ENCODE measurements around the gene PIEZO2.

Gene PIEZO2

GRCh38 chr18:11027862-11028261, 121.5 kb downstream of the PIEZO2 start:
- Mint-ChIP-seq H3K4me1 (no peaks in the 10 kb centered on the region), H3K27ac (no peak overlapping the region), H3K4me3 (no peak overlapping the region), H3K36me3 (no peaks in the 10 kb centered on the region), H3K27me3 (no peaks in the 10 kb centered on the region), H3K9me3 (peaks cover 2% of the 10 kb centered on the region)
- CTCF ChIA-PET, result no interaction called here
- DNase-seq, result no peak

- Mint-ChIP-seq H3K36me3 (no peaks in the 10 kb centered on the region), H3K27me3 (no peaks in the 10 kb centered on the region), H3K4me3 (no peak overlapping the region), H3K4me1 (no peaks in the 10 kb centered on the region), H3K9me3 (peaks cover 6% of the 10 kb centered on the region), H3K27ac (no peak overlapping the region)
- CTCF ChIA-PET, result interaction anchor here (1.0 kb wide), 1 partner anchor 16 kb away, joined by 3 read pairs; no protein-coding TSS in a partner anchor
- no peak for DNase-seq
Measured at GRCh38 chr18:11025671-11026070, 123.7 kb downstream of the PIEZO2 start.

- Mint-ChIP-seq H3K4me1 (no peaks in the 10 kb centered on the region), H3K36me3 (no peaks in the 10 kb centered on the region), H3K4me3 (no peak overlapping the region), H3K27me3 (no peaks in the 10 kb centered on the region), H3K27ac (no peak overlapping the region), H3K9me3 (peaks cover 6% of the 10 kb centered on the region)
- no peak for DNase-seq
- CTCF ChIA-PET, result no interaction called here
Measured at GRCh38 chr18:11024928-11025669, 124.3 kb downstream of the PIEZO2 start.

- Mint-ChIP-seq H3K9me3 (peaks cover 6% of the 10 kb centered on the region), H3K4me3 (no peak overlapping the region), H3K27me3 (no peaks in the 10 kb centered on the region), H3K4me1 (no peaks in the 10 kb centered on the region), H3K27ac (no peak overlapping the region), H3K36me3 (no peaks in the 10 kb centered on the region)
- no peak for DNase-seq
- CTCF ChIA-PET, result no interaction called here
Measured at GRCh38 chr18:11021477-11021876, 127.9 kb downstream of the PIEZO2 start.

DNA sequence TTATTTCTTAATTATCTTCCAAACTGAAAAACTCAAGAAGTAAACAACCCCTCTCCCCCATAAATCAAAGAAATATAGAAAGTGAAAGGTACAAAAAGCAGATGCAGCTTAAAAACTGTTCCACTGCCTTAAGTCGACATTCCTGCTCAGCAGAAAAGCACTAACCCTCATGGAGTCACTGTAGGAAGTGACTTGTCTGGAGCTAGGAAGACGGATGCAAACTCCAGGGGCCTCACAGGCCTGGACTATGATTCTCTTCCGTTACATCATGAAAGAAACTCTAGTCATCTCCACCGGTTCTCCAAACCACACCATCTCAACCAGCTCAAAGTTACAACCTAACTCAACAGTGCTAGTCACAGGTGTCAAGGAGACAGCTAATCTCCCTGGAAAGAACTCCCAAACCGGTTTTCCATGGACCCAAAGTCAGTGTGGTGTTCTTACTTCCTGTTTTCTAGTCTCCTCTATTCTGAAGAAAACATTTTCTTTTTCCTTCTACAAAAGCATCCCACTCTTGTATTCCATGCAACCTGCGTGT, 128.4 kb downstream of the PIEZO2 start:
- Mint-ChIP-seq H3K9me3 (peaks cover 6% of the 10 kb centered on the region), H3K4me1 (no peaks in the 10 kb centered on the region), H3K36me3 (no peaks in the 10 kb centered on the region), H3K4me3 (no peak overlapping the region), H3K27me3 (no peaks in the 10 kb centered on the region), H3K27ac (no peak overlapping the region)
- CTCF ChIA-PET, result no interaction called here
- DNase-seq, result no peak

DNA sequence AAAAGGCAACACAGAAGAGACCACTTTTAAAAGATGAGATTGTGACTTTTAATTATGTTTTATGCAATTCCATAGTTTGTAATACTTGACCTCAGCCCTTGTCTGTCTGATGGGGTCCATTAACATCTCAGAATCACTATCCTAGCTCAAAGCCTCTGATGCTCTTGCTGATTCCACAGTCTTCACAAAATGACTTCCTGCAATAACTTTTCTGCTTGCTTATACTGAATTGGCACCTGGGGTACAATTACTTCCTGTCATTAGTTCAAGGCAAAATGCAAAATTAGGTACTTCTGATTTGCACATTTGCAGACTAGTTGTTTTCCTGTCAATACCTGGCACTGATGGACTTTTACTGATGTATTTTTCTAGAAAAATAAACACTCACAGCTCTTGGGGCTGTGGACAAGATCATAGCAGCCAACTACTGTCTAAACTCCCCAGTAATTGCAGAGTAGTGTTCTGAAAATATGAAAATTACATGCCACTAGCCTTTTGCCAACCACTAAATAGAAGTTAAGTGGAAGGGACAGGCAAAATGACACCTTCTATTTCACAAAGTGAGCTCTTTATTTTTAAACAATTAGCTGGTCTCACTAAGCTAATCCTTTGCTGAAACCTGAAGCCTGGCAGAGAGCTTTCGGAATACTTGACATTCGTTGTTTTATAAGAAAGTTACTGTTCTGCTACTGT, 129.1 kb downstream of the PIEZO2 start:
- H3K27me3 Mint-ChIP-seq, result no peaks in the 10 kb centered on the region
- CTCF ChIA-PET, result no interaction called here

DNA sequence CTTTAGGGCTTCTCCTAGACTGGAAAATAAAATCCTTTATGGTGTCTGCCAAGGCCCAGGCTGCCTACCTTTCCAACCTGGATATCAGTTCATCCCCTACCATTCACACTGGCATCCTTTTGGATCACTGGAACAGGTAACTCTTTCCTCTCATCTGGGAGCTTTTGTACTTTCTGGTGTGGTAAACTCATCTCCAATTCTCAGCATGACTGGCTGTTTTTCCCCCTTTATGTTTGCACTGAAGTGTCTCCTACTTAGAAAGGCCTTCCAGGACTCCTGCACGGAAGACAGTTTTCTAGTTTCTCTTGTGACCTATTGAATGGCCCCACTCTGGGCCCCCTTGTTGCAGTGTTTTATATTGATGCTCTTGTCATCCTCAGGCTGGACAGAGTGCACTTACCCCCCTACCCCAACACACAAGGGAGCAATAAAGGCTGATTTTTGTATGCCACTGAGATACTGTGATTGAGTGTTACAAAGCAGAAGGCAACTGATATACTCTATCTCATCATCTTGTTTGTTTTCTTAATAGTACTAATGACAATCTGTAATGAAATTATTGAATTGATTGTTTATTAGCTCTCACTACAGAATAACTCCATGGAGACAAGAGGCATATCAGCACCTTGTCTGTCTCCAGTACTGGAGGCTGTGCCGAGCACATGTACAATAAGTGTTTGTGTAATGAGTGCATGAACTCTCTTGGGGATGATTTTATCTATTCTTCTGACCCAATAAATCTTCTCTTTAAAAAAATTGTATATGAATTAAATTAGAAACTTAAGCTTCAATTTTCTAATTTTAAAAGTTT, 129.9 kb downstream of the PIEZO2 start:
- Mint-ChIP-seq H3K4me1 (no peaks in the 10 kb centered on the region), H3K4me3 (no peak overlapping the region), H3K9me3 (peaks cover 4% of the 10 kb centered on the region), H3K27ac (no peak overlapping the region), H3K36me3 (no peaks in the 10 kb centered on the region), H3K27me3 (no peaks in the 10 kb centered on the region)
- CTCF ChIA-PET, result no interaction called here
- no peak for DNase-seq

More for the DNA sequence above, 129.1 kb downstream of the PIEZO2 start:
- no peak overlapping the region for H3K4me3 Mint-ChIP-seq
- no peaks in the 10 kb centered on the region for H3K36me3 Mint-ChIP-seq
- no peaks in the 10 kb centered on the region for H3K4me1 Mint-ChIP-seq
- H3K27ac Mint-ChIP-seq, result no peak overlapping the region
- H3K9me3 Mint-ChIP-seq, result peaks cover 6% of the 10 kb centered on the region
- no peak for DNase-seq

- no peak for DNase-seq
- CTCF ChIA-PET, result no interaction called here
- no peaks in the 10 kb centered on the region for H3K27me3 Mint-ChIP-seq
- no peaks in the 10 kb centered on the region for H3K9me3 Mint-ChIP-seq
- H3K4me1 Mint-ChIP-seq, result no peaks in the 10 kb centered on the region
- no peaks in the 10 kb centered on the region for H3K36me3 Mint-ChIP-seq
- H3K4me3 Mint-ChIP-seq, result no peak overlapping the region
- no peak overlapping the region for H3K27ac Mint-ChIP-seq
Measured at GRCh38 chr18:11009869-11010268, 139.5 kb downstream of the PIEZO2 start.

DNA sequence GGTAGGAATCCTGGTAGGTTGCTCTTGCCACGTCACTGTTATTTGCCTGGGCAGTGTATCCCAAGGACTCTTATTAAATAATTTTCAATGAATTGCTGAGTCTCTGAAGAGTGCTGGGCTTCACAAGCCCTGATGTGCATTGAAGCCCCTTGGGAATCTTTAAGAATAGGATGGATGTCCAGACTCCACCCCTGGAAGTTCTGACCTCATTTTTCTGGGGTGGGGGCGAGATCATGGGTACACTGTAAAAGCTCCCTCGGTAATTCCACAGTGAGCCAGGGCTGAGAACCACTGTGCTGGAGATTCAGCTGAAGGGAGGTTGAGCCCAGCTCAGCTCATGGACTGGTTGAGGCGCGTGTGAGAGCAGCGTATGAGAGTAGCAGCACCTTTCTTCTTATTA, 140.2 kb downstream of the PIEZO2 start:
- H3K36me3 Mint-ChIP-seq, result no peaks in the 10 kb centered on the region
- H3K4me3 Mint-ChIP-seq, result no peak overlapping the region
- H3K27ac Mint-ChIP-seq, result no peak overlapping the region
- no peaks in the 10 kb centered on the region for H3K27me3 Mint-ChIP-seq
- CTCF ChIA-PET, result no interaction called here
- H3K9me3 Mint-ChIP-seq, result no peaks in the 10 kb centered on the region
- no peak for DNase-seq
- no peaks in the 10 kb centered on the region for H3K4me1 Mint-ChIP-seq

DNA sequence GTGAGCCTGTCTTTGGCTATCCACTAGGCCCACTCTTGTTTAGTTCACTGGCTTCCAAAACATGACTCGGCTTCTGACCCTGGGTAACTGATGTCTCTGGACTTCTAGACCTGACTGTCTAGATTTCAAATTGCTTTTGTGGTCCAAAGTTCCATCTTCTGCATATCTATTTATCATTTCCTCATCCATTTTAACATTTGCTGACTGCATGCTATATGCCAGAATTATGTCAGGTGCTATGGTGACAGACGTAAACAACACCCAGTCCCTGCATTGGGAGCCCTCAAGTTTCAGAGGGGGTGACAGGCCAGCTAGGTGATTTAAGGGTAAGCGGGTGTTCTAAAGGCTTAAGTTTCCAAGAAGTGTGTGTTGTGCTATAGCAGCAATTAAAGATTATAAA, 140.9 kb downstream of the PIEZO2 start:
- no peaks in the 10 kb centered on the region for H3K27me3 Mint-ChIP-seq

DNA sequence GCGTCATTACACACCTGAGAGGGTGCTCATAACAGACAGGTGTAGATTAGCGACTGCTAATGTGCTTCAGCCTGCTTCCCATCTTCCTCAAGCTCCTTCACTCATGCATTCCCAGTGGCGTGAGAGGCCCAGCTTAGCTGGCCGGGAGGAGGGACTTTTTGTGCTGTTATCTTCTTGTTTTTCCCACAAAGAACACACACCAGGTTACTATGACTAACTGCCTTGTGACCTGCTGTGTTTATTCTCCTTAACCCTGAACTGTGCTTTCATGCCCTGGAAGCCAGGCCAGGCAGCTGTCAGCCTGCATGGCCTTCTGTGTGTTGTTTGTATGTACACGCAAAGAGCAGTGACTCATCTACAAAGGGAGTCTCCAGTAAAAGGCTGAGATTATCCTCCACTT, 143.8 kb downstream of the PIEZO2 start:
- CTCF ChIA-PET, result no interaction called here
- no peaks in the 10 kb centered on the region for H3K27me3 Mint-ChIP-seq
- peaks cover 2% of the 10 kb centered on the region for H3K9me3 Mint-ChIP-seq
- no peak for DNase-seq
- H3K27ac Mint-ChIP-seq, result no peak overlapping the region
- H3K4me3 Mint-ChIP-seq, result no peak overlapping the region
- H3K36me3 Mint-ChIP-seq, result no peaks in the 10 kb centered on the region
- H3K4me1 Mint-ChIP-seq, result no peaks in the 10 kb centered on the region

More for the DNA sequence above, 140.9 kb downstream of the PIEZO2 start:
- CTCF ChIA-PET, result no interaction called here
- DNase-seq, result no peak
- H3K36me3 Mint-ChIP-seq, result no peaks in the 10 kb centered on the region
- H3K4me3 Mint-ChIP-seq, result no peak overlapping the region
- no peaks in the 10 kb centered on the region for H3K4me1 Mint-ChIP-seq
- H3K9me3 Mint-ChIP-seq, result no peaks in the 10 kb centered on the region
- H3K27ac Mint-ChIP-seq, result no peak overlapping the region

DNA sequence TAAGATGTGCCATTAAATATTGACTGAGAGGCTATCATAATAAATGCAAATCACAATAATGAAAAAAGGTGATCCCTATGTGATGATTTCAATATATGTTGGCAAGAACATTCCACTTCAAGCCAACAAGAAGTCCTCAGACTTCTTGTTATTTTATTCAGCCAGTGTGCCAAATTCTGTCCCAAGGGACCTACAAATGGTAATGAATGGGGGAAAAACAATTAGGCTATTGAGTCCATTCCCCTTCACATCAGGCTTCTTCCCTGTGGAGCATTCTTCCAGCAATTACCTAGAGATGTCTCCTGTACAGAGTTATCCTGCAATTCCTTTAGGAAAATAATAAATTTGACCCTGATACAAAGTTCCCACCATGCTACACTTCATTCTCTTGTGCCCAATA, 144.4 kb downstream of the PIEZO2 start:
- DNase-seq, result no peak
- peaks cover 2% of the 10 kb centered on the region for H3K9me3 Mint-ChIP-seq
- H3K4me1 Mint-ChIP-seq, result no peaks in the 10 kb centered on the region
- no peak overlapping the region for H3K4me3 Mint-ChIP-seq
- H3K27me3 Mint-ChIP-seq, result no peaks in the 10 kb centered on the region
- CTCF ChIA-PET, result no interaction called here
- no peaks in the 10 kb centered on the region for H3K36me3 Mint-ChIP-seq
- no peak overlapping the region for H3K27ac Mint-ChIP-seq

- Mint-ChIP-seq H3K27me3 (no peaks in the 10 kb centered on the region), H3K4me1 (no peaks in the 10 kb centered on the region)
Measured at GRCh38 chr18:11004294-11004693, 145.1 kb downstream of the PIEZO2 start.

GRCh38 chr18:11002796-11003195, 146.6 kb downstream of the PIEZO2 start:
- no peaks in the 10 kb centered on the region for H3K4me1 Mint-ChIP-seq
- no peaks in the 10 kb centered on the region for H3K27me3 Mint-ChIP-seq

More at GRCh38 chr18:11004294-11004693, 145.1 kb downstream of the PIEZO2 start:
- CTCF ChIA-PET, result no interaction called here
- Mint-ChIP-seq H3K36me3 (no peaks in the 10 kb centered on the region), H3K9me3 (peaks cover 2% of the 10 kb centered on the region), H3K27ac (no peak overlapping the region), H3K4me3 (no peak overlapping the region)
- no peak for DNase-seq

More at GRCh38 chr18:11002796-11003195, 146.6 kb downstream of the PIEZO2 start:
- CTCF ChIA-PET, result no interaction called here
- peaks cover 2% of the 10 kb centered on the region for H3K9me3 Mint-ChIP-seq
- no peaks in the 10 kb centered on the region for H3K36me3 Mint-ChIP-seq
- H3K27ac Mint-ChIP-seq, result no peak overlapping the region
- H3K4me3 Mint-ChIP-seq, result no peak overlapping the region
- DNase-seq, result no peak
